Measurements from ENCODE around the gene ZFYVE26.
"Not testable (repeated sequence)": the region's sequence is repeated elsewhere in the genome, so short reads cannot be mapped to it uniquely, and the experiment has no call there.

ZFYVE26 gene

GRCh38 chr14:67705211-67705610 is 111.2 kb downstream of the ZFYVE26 start:
- DNase-seq, result no peak

GRCh38 chr14:67704484-67705089 is 111.8 kb downstream of the ZFYVE26 start:
- no peak for DNase-seq

- no peak for DNase-seq
Measured at GRCh38 chr14:67703997-67704396, 112.4 kb downstream of the ZFYVE26 start.

- not testable (repeated sequence) for DNase-seq
Measured at GRCh38 chr14:67701492-67701891, 114.9 kb downstream of the ZFYVE26 start, which contains the start of gene RDH12. RDH12 (plus strand) TSS chr14:67701886; CDS start chr14:67722643, 20,757 bp downstream.

- no peak for DNase-seq
Measured at GRCh38 chr14:67698179-67698578, 118.2 kb downstream of the ZFYVE26 start.

GRCh38 chr14:67697006-67697405 is 119.4 kb downstream of the ZFYVE26 start:
- DNase-seq, result no peak
